GM12878 (cell line): ENCODE results near the gene FGF2. TPM values are rescaled to one million over a fixed set of nuclear protein-coding genes. Genes with fewer than 3 reads are reported as not detected.

Experiments
- polyA plus RNA-seq, 11 experiments: library from polyadenylated mRNA; depleted of rRNA in 4 of 11; unstranded in 6 of 11; stranded (reverse) in 5 of 11; fragments of >200 nt; fragmentation: Nextera tagmentation in 4 of 11; fragmentation: Illumina TruSeq in 1 of 11; extraction: Ambion mirVana in 4 of 11; extraction: Trizol in 1 of 11; gene quantifications; 1 replicate in 1 of 11; 2 replicates in 10 of 11; pipeline versions ENCODE4 v1.2.1 to v1.2.3, GENCODE V29; 2011 to 2016; ENCODE audit warnings: inconsistent platforms in 2 of 11, missing spikeins in 2 of 11, low read depth in 1 of 11
- total RNA-seq, 4 experiments: library from RNA; depleted of rRNA in 3 of 4; stranded (reverse); fragments of >200 nt in 3 of 4; fragmentation: Illumina TruSeq in 1 of 4; extraction: Trizol in 1 of 4; gene quantifications; 2 replicates each; pipeline versions ENCODE4 v1.2.1 to v1.2.3, GENCODE V29; 2013 to 2021
- TF ChIP-seq, protein P1 (sequence below): fragments of 450-650 bp; IDR thresholded peaks from 2 replicates; pipeline ENCODE4 v1.6.1; 2016; ENCODE audit warnings: mild to moderate bottlenecking, moderate library complexity, borderline replicate concordance
- TF ChIP-seq, protein P2 (sequence below): fragments of 150-350 bp; IDR thresholded peaks from 2 replicates; pipeline ENCODE4 v1.6.1; 2016; ENCODE audit warnings: low read depth, low read length
- TF ChIP-seq, protein P3 (sequence below): fragments of 450-650 bp; IDR thresholded peaks from 2 replicates; pipeline ENCODE4 v1.6.1; 2017; ENCODE audit warnings: mild to moderate bottlenecking, low read depth, inconsistent platforms; ENCODE audit not compliant: poor library complexity, severe bottlenecking

Gene FGF2
- total and polyA plus RNA-seq, 10 of the 15 experiments (the other 5 are each of a cell fraction or from before 2014, with no cell fraction given), result 0.13 to 1.7 (median 0.25) TPM

DNA sequence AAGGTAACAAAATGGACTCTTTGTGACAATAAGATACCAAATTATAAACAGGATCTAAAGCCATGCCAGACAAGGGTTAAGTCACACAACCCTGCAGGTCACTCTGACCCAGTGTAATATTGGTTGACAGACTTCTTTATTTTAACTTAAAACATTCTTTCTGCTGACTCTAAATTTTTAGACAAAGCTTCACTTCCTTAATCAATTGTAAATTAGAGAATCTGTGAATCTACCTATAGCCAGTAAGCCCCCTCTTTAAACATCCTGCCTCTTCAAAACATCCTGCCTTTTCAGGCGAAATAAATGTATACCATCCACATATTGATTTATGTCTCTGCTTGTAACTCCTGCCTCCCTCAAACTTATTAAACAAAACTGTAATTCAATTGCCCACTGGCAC, 81.6 kb downstream of the FGF2 start (continued):
- TF ChIP-seq, protein P1, sequence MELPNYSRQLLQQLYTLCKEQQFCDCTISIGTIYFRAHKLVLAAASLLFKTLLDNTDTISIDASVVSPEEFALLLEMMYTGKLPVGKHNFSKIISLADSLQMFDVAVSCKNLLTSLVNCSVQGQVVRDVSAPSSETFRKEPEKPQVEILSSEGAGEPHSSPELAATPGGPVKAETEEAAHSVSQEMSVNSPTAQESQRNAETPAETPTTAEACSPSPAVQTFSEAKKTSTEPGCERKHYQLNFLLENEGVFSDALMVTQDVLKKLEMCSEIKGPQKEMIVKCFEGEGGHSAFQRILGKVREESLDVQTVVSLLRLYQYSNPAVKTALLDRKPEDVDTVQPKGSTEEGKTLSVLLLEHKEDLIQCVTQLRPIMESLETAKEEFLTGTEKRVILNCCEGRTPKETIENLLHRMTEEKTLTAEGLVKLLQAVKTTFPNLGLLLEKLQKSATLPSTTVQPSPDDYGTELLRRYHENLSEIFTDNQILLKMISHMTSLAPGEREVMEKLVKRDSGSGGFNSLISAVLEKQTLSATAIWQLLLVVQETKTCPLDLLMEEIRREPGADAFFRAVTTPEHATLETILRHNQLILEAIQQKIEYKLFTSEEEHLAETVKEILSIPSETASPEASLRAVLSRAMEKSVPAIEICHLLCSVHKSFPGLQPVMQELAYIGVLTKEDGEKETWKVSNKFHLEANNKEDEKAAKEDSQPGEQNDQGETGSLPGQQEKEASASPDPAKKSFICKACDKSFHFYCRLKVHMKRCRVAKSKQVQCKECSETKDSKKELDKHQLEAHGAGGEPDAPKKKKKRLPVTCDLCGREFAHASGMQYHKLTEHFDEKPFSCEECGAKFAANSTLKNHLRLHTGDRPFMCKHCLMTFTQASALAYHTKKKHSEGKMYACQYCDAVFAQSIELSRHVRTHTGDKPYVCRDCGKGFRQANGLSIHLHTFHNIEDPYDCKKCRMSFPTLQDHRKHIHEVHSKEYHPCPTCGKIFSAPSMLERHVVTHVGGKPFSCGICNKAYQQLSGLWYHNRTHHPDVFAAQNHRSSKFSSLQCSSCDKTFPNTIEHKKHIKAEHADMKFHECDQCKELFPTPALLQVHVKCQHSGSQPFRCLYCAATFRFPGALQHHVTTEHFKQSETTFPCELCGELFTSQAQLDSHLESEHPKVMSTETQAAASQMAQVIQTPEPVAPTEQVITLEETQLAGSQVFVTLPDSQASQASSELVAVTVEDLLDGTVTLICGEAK, result no peak
- TF ChIP-seq, protein P2, sequence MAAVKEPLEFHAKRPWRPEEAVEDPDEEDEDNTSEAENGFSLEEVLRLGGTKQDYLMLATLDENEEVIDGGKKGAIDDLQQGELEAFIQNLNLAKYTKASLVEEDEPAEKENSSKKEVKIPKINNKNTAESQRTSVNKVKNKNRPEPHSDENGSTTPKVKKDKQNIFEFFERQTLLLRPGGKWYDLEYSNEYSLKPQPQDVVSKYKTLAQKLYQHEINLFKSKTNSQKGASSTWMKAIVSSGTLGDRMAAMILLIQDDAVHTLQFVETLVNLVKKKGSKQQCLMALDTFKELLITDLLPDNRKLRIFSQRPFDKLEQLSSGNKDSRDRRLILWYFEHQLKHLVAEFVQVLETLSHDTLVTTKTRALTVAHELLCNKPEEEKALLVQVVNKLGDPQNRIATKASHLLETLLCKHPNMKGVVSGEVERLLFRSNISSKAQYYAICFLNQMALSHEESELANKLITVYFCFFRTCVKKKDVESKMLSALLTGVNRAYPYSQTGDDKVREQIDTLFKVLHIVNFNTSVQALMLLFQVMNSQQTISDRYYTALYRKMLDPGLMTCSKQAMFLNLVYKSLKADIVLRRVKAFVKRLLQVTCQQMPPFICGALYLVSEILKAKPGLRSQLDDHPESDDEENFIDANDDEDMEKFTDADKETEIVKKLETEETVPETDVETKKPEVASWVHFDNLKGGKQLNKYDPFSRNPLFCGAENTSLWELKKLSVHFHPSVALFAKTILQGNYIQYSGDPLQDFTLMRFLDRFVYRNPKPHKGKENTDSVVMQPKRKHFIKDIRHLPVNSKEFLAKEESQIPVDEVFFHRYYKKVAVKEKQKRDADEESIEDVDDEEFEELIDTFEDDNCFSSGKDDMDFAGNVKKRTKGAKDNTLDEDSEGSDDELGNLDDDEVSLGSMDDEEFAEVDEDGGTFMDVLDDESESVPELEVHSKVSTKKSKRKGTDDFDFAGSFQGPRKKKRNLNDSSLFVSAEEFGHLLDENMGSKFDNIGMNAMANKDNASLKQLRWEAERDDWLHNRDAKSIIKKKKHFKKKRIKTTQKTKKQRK, result no peak
- TF ChIP-seq, protein P3, sequence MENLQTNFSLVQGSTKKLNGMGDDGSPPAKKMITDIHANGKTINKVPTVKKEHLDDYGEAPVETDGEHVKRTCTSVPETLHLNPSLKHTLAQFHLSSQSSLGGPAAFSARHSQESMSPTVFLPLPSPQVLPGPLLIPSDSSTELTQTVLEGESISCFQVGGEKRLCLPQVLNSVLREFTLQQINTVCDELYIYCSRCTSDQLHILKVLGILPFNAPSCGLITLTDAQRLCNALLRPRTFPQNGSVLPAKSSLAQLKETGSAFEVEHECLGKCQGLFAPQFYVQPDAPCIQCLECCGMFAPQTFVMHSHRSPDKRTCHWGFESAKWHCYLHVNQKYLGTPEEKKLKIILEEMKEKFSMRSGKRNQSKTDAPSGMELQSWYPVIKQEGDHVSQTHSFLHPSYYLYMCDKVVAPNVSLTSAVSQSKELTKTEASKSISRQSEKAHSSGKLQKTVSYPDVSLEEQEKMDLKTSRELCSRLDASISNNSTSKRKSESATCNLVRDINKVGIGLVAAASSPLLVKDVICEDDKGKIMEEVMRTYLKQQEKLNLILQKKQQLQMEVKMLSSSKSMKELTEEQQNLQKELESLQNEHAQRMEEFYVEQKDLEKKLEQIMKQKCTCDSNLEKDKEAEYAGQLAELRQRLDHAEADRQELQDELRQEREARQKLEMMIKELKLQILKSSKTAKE, result no peak
